Measurements from ENCODE around the gene SYT2. TPM values are rescaled to one million over a fixed set of nuclear protein-coding genes. Genes with fewer than 3 reads are reported as not detected.

SYT2 gene
- total and polyA plus RNA-seq, 2 of the 13 experiments (the other 11 are each of a cell fraction or from before 2014, with no cell fraction given) = not detected

DNA sequence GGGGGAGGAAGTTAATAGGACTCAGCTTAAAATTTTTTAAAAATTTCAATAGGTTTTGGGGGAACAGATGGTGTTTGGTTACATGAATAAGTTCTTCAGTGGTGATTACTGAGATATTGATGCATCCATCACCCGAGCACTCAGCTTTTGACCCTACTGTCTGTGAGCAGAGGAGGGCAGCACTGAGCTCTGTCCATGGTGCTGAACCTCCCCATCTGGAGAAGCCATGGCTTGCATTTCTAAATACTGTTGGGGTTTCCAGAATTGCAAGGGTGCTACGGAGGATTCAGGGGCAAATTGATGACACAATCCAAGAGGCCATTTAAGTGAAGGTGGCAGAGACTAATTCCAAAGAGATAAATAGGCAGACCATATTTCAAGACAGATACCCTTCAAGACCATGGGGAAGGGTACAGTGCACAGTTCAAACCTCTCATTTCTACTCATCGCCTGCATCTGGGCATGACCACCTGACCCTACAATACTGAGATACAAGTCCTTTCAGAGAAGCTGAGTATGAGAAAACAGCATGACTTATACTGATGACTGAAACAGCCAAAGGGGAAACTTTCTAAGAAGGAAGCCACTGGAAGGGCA, 17.2 kb downstream of the SYT2 start (continued):
- TF ChIP-seq, protein P1, sequence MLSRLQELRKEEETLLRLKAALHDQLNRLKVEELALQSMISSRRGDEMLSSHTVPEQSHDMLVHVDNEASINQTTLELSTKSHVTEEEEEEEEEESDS (CRISPR knock-in tag; IDR thresholded peaks at IDR 0.05; ENCODE audit: borderline replicate concordance) = peak; percentile 71; the same call in 1 of the 2 replicates
- TF ChIP-seq MYC (CRISPR knock-in tag; IDR thresholded peaks at IDR 0.05; ENCODE audit: borderline replicate concordance) = no peak
- TF ChIP-seq, protein P2, sequence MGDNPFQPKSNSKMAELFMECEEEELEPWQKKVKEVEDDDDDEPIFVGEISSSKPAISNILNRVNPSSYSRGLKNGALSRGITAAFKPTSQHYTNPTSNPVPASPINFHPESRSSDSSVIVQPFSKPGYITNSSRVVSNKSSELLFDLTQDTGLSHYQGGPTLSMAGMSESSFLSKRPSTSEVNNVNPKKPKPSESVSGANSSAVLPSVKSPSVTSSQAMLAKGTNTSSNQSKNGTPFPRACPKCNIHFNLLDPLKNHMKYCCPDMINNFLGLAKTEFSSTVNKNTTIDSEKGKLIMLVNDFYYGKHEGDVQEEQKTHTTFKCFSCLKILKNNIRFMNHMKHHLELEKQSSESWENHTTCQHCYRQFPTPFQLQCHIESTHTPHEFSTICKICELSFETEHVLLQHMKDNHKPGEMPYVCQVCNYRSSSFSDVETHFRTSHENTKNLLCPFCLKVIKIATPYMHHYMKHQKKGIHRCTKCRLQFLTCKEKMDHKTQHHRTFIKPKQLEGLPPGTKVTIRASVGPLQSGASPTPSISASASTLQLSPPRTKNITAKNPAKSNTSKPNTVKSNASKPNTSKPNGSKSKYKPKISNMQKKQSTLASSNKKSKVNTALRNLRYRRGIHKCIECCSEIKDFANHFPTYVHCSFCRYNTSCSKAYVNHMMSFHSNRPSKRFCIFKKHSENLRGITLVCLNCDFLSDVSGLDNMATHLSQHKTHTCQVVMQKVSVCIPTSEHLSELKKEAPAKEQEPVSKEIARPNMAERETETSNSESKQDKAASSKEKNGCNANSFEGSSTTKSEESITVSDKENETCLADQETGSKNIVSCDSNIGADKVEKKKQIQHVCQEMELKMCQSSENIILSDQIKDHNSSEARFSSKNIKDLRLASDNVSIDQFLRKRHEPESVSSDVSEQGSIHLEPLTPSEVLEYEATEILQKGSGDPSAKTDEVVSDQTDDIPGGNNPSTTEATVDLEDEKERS (CRISPR knock-in tag; IDR thresholded peaks at IDR 0.05) = peak; percentile 53; the same call in 1 of the 2 replicates
- TF ChIP-seq TRIM24 (CRISPR knock-in tag; IDR thresholded peaks at IDR 0.05) = no peak
- TF ChIP-seq TEAD2 (CRISPR knock-in tag; IDR thresholded peaks at IDR 0.05) = peak; percentile 45; the same call in 1 of the 2 replicates
- TF ChIP-seq ZNF652 (CRISPR knock-in tag; IDR thresholded peaks at IDR 0.05; ENCODE audit: borderline replicate concordance, low read depth) = no peak
- no peak for TF ChIP-seq ZSCAN31 (CRISPR knock-in tag; IDR thresholded peaks at IDR 0.05; ENCODE audit: low read depth)
- no peak for TF ChIP-seq ZNF20 (CRISPR knock-in tag; IDR thresholded peaks at IDR 0.05)
- no peak for TF ChIP-seq JUND (CRISPR knock-in tag; IDR thresholded peaks at IDR 0.05)
- 0 out of 2 replicates have a peak, but pooled peaks have one; percentile 22 for TF ChIP-seq ZNF564 (CRISPR knock-in tag; IDR thresholded peaks at IDR 0.05)
- no peak for TF ChIP-seq NFATC3 (CRISPR knock-in tag; IDR thresholded peaks at IDR 0.05)
- no peak for TF ChIP-seq ZBTB7A (CRISPR knock-in tag; IDR thresholded peaks at IDR 0.05)
- TF ChIP-seq HNF4A (CRISPR knock-in tag; IDR thresholded peaks at IDR 0.05) = no peak
- peak; percentile 38; the same call in 1 of the 2 replicates for TF ChIP-seq NR2F6 (IDR thresholded peaks at IDR 0.05)
- peak; percentile 73 for TF ChIP-seq NR2F6 (CRISPR knock-in tag; IDR thresholded peaks at IDR 0.05)
- TF ChIP-seq NCOA1 (CRISPR knock-in tag; IDR thresholded peaks at IDR 0.05) = no peak
- no peak for TF ChIP-seq REL (CRISPR knock-in tag; conservative IDR thresholded peaks at IDR 0.05)
- TF ChIP-seq, protein P3, sequence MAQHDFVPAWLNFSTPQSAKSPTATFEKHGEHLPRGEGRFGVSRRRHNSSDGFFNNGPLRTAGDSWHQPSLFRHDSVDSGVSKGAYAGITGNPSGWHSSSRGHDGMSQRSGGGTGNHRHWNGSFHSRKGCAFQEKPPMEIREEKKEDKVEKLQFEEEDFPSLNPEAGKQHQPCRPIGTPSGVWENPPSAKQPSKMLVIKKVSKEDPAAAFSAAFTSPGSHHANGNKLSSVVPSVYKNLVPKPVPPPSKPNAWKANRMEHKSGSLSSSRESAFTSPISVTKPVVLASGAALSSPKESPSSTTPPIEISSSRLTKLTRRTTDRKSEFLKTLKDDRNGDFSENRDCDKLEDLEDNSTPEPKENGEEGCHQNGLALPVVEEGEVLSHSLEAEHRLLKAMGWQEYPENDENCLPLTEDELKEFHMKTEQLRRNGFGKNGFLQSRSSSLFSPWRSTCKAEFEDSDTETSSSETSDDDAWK (CRISPR knock-in tag; IDR thresholded peaks at IDR 0.05) = no peak
- TF ChIP-seq ZNF724P (CRISPR knock-in tag; IDR thresholded peaks at IDR 0.05; ENCODE audit: borderline replicate concordance) = peak; percentile 59; the same call in 1 of the 2 replicates
- no peak for TF ChIP-seq RFX3 (CRISPR knock-in tag; IDR thresholded peaks at IDR 0.05)
- no peak for TF ChIP-seq ZNF337 (CRISPR knock-in tag; IDR thresholded peaks at IDR 0.05; ENCODE audit: borderline replicate concordance, low read depth)
- peak; percentile 51; the same call in 1 of the 2 replicates for TF ChIP-seq ZNF772 (CRISPR knock-in tag; IDR thresholded peaks at IDR 0.05)
- peak; percentile 64; the same call in 1 of the 2 replicates for TF ChIP-seq CCDC6 (CRISPR knock-in tag; IDR thresholded peaks at IDR 0.05)
- no peak for TF ChIP-seq SOX6 (IDR thresholded peaks at IDR 0.05)
- TF ChIP-seq SOX6 (CRISPR knock-in tag; IDR thresholded peaks at IDR 0.05) = no peak
- TF ChIP-seq, protein P4, sequence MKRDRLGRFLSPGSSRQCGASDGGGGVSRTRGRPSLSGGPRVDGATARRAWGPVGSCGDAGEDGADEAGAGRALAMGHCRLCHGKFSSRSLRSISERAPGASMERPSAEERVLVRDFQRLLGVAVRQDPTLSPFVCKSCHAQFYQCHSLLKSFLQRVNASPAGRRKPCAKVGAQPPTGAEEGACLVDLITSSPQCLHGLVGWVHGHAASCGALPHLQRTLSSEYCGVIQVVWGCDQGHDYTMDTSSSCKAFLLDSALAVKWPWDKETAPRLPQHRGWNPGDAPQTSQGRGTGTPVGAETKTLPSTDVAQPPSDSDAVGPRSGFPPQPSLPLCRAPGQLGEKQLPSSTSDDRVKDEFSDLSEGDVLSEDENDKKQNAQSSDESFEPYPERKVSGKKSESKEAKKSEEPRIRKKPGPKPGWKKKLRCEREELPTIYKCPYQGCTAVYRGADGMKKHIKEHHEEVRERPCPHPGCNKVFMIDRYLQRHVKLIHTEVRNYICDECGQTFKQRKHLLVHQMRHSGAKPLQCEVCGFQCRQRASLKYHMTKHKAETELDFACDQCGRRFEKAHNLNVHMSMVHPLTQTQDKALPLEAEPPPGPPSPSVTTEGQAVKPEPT (CRISPR knock-in tag; IDR thresholded peaks at IDR 0.05; ENCODE audit: low read depth) = no peak
